Fibroblast of lung (primary cell): Measurements from ENCODE around the gene CCDC102A. TPM values are rescaled to one million over a fixed set of nuclear protein-coding genes. Genes with fewer than 3 reads are reported as not detected.

Experiments
- DNase-seq, 2 donors: peaks; one replicate each; pipeline versions ENCODE4 v3.0.0 to v3.0.0-alpha.2; 2010; ENCODE audit warnings: low read depth in 2 of 2
- H2AFZ ChIP-seq: 2 replicates; pipeline ENCODE4 v1.5.1; 2012; ENCODE audit warnings: low read length, control low read depth, inconsistent platforms
- H3K27ac ChIP-seq: 2 replicates; pipeline ENCODE4 v1.5.1; 2011; ENCODE audit warnings: low read length, control low read depth; ENCODE audit not compliant: insufficient read depth
- H3K27me3 ChIP-seq: 2 replicates; pipeline ENCODE4 v1.5.1; 2011; ENCODE audit warnings: mild to moderate bottlenecking, low read length; ENCODE audit not compliant: control insufficient read depth, insufficient read depth
- H3K36me3 ChIP-seq: 2 replicates; pipeline ENCODE4 v1.5.1; 2011; ENCODE audit warnings: low read length; ENCODE audit not compliant: control insufficient read depth, insufficient read depth
- H3K4me1 ChIP-seq: 2 replicates; pipeline ENCODE4 v1.5.1; 2011; ENCODE audit warnings: low read length; ENCODE audit not compliant: control insufficient read depth, insufficient read depth; ENCODE audit errors: extremely low read depth
- H3K4me2 ChIP-seq: 2 replicates; pipeline ENCODE4 v1.5.1; 2011; ENCODE audit warnings: low read length, control low read depth; ENCODE audit not compliant: insufficient read depth; ENCODE audit errors: extremely low read depth
- H3K4me3 ChIP-seq, 4 experiments: fragments of 200-600 bp in 1 of 4; sonication (generic) in 1 of 4; replicated peaks in 1 of 4; 2 replicates each; pipeline ENCODE4 v1.5.1; 2011 to 2016; ENCODE audit warnings: low read length in 4 of 4, low read depth in 3 of 4, mild to moderate bottlenecking in 3 of 4, control low read depth in 2 of 4, inconsistent platforms in 1 of 4, mixed read lengths in 1 of 4; ENCODE audit not compliant: insufficient read depth in 1 of 4; ENCODE audit errors: control extremely low read depth in 1 of 4
- H3K79me2 ChIP-seq: 2 replicates; pipeline ENCODE4 v1.5.1; 2012; ENCODE audit warnings: mild to moderate bottlenecking, low read length, inconsistent platforms; ENCODE audit not compliant: control insufficient read depth, insufficient read depth
- H3K9ac ChIP-seq: 2 replicates; pipeline ENCODE4 v1.5.1; 2011; ENCODE audit warnings: mild to moderate bottlenecking, low read length, control low read depth; ENCODE audit not compliant: insufficient read depth
- H3K9me3 ChIP-seq: 2 replicates; pipeline ENCODE4 v1.5.1; 2012; ENCODE audit warnings: low read depth, low read length; ENCODE audit not compliant: control insufficient read depth, insufficient read depth
- H4K20me1 ChIP-seq: 2 replicates; pipeline ENCODE4 v1.5.1; 2011; ENCODE audit warnings: low read length; ENCODE audit not compliant: control insufficient read depth, insufficient read depth; ENCODE audit errors: extremely low read depth
- CTCF ChIP-seq, 2 donors: IDR thresholded peaks in 1 of 2; conservative IDR thresholded peaks in 1 of 2; 1 replicate in 1 of 2; 2 replicates in 1 of 2; pipeline ENCODE4 v1.5.1; 2011 to 2012; ENCODE audit warnings: low read length in 2 of 2, control low read depth in 1 of 2, inconsistent platforms in 1 of 2, low read depth in 1 of 2, mild to moderate bottlenecking in 1 of 2
- EZH2 ChIP-seq: IDR thresholded peaks from 2 replicates; pipeline ENCODE4 v1.5.1; 2012; ENCODE audit warnings: low read length, control low read depth, mild to moderate bottlenecking; ENCODE audit errors: missing control alignments
- polyA plus RNA-seq, 2 donors: library from polyadenylated mRNA; depleted of rRNA in 1 of 2; stranded (reverse) in 1 of 2; unstranded in 1 of 2; fragments of >200 nt; gene quantifications; 2 replicates each; pipeline ENCODE4 v1.2.1, GENCODE V29; 2011 to 2012; ENCODE audit warnings: missing spikeins in 1 of 2
- total RNA-seq: library from RNA; depleted of rRNA; stranded (reverse); fragments of >200 nt; gene quantifications from 2 replicates; pipeline ENCODE4 v1.2.1, GENCODE V29; 2014

CCDC102A gene
- total and polyA plus RNA-seq, 2 donors (not counting 1 experiment from before 2014, with no cell fraction given) = 7.1 to 16.7 TPM

- H3K27ac ChIP-seq = no peak overlapping the region
- no peaks in the 10 kb centered on the region for H3K79me2 ChIP-seq
- H3K27me3 ChIP-seq = no peaks in the 10 kb centered on the region
- H2AFZ ChIP-seq = no peak overlapping the region
- no peak for TF ChIP-seq EZH2
- no peak for TF ChIP-seq CTCF (conservative IDR thresholded peaks at IDR 0.05 in 1 of 2, IDR thresholded peaks at IDR 0.05 in 1 of 2; ENCODE audit: low read depth in 1 of 2, low read length in 2 of 2)
- no peaks in the 10 kb centered on the region for H3K4me1 ChIP-seq
- no peaks in the 10 kb centered on the region for H3K36me3 ChIP-seq
- H4K20me1 ChIP-seq = no peaks in the 10 kb centered on the region
- no peak overlapping the region for H3K9ac ChIP-seq
- H3K9me3 ChIP-seq = no peaks in the 10 kb centered on the region
- no peak overlapping the region for H3K4me2 ChIP-seq
- H3K4me3 ChIP-seq = no peak overlapping the region
- no peak for DNase-seq
Measured at GRCh38 chr16:57568173-57568678, 31.9 kb upstream of the CCDC102A start.

- H2AFZ ChIP-seq = no peak overlapping the region
- no peak overlapping the region for H3K4me2 ChIP-seq
Measured at GRCh38 chr16:57567691-57568090, 31.3 kb upstream of the CCDC102A start.

GRCh38 chr16:57566436-57566835, 30.1 kb upstream of the CCDC102A start:
- Histone ChIP-seq H3K9ac (no peak overlapping the region), H3K36me3 (no peaks in the 10 kb centered on the region), H3K4me1 (no peaks in the 10 kb centered on the region), H2AFZ (no peak overlapping the region), H4K20me1 (no peaks in the 10 kb centered on the region), H3K4me3 (no peak overlapping the region), H3K79me2 (no peaks in the 10 kb centered on the region), H3K4me2 (no peak overlapping the region), H3K27me3 (peaks cover 3% of the 10 kb centered on the region), H3K9me3 (no peaks in the 10 kb centered on the region), H3K27ac (no peak overlapping the region)
- TF ChIP-seq EZH2 (no peak), CTCF (conservative IDR thresholded peaks at IDR 0.05 in 1 of 2, IDR thresholded peaks at IDR 0.05 in 1 of 2; ENCODE audit: low read depth in 1 of 2, low read length in 2 of 2) (no peak)
- no peak for DNase-seq

More at GRCh38 chr16:57567691-57568090, 31.3 kb upstream of the CCDC102A start:
- Histone ChIP-seq H3K9ac (no peak overlapping the region), H3K27me3 (no peaks in the 10 kb centered on the region), H3K4me1 (no peaks in the 10 kb centered on the region), H3K27ac (no peak overlapping the region), H3K9me3 (no peaks in the 10 kb centered on the region), H3K36me3 (no peaks in the 10 kb centered on the region), H3K79me2 (no peaks in the 10 kb centered on the region), H4K20me1 (no peaks in the 10 kb centered on the region), H3K4me3 (no peak overlapping the region)
- no peak for TF ChIP-seq CTCF (conservative IDR thresholded peaks at IDR 0.05 in 1 of 2, IDR thresholded peaks at IDR 0.05 in 1 of 2; ENCODE audit: low read depth in 1 of 2, low read length in 2 of 2)
- no peak for TF ChIP-seq EZH2
- DNase-seq = no peak
